NCI-H82 treated with DMSO at 0.1 percent for 48 hours (cell line): ENCODE measurements around the gene PIGR.
"Not testable (repeated sequence)": the region's sequence is repeated elsewhere in the genome, so short reads cannot be mapped to it uniquely, and the experiment has no call there.

ENCODE experiments used
- DNase-seq: peaks from one replicate; lab custom pipeline; 2025; ENCODE audit not compliant: unreplicated experiment; lab: John Stamatoyannopoulos, UW

The PIGR gene

DNA sequence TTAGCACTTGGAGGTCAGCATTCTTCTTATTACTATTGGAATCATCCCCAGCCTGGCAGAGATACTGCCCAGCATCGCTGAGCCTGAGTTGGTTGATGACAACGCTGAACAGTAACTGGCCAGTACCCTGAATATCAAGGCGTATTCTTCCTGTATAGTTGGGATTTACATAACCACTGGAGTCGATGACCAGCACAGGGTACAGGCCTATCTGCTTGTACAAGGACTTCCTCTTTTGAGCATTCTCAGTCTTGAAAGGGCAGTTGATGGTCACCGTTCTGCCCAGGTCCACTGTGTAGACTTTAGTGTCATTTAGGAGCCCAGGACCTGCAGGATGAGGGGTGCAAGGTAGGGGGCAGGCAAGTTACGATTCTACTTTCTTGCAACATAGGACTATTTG lies 8.8 kb downstream of the PIGR start:
- no peak for DNase-seq

DNA sequence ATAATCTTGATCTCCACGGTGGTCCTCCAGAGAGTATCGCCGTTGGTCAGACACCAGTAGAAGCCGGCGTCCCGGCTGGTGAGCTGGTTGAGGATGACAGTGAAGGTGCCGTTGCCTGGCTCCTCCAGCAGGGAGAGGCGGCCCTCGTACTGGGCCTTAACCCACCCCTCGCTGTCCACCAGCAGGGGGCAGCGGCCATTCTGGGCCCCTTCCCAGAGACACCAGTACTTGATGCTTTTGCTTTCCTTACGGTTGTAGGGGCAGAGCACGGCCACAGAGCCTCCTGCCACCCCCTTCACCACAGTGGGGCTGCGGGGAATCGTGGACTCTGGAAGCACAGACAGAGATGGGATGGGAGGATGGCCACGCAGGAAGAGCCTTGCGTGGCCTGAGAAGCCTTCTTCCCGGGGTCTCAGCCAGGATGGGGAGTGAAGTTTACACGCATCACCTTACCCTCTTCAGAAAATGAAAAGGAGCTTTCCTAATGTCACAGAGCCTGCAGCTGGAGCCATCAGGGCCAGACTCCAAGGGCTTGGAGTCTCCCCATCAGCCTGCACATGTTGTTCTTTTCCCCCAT lies 10.7 kb downstream of the PIGR start:
- no peak for DNase-seq

DNA sequence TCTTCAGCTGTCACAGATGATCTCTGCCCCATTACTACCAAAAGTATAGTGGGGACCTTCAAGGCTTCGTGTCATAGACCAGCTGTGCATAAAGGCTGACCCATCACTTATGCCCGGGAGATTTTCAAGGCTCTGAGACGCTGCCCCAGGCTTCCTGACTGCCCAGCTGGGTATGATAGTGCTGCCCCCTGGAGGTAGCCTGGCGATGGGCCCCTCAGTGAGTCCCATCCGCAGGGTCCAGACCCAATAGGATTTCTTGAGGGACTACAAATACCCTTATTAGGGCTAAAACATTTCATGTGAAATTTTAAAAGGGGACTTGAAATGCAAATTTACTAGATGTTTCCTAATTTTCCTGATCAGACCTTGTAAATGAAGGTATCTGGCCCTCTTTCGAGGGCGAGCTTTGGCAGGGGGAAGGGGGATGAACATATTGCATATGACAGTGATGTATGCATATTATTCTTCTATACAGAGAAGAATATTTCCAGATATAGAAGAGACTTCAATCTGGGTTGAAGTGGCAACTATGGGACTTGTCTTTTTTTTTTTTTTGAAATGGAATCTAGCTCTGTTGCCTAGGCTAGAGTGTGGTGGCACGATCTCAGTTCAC lies 12.8 kb downstream of the PIGR start:
- no peak for DNase-seq

DNA sequence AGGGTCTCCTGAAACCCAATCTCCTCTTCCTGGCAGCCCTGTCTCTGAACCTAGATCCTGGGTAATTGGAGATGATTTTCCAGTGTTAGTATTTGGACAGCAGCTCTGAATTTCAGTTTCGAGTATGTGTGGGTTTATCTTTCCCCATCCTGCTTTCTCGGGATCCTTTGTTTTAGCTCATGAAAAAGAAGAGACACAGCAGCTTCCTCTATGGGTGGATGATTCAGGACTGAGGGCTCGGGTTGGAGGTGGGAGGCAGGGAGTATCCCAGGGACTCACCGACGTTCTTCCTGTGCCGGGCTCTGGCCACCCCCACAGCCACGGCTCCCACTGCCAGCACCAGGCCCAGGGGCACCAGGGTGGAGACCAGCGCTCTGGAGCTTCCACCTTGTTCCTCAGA lies 14.1 kb downstream of the PIGR start:
- DNase-seq, result no peak

DNA sequence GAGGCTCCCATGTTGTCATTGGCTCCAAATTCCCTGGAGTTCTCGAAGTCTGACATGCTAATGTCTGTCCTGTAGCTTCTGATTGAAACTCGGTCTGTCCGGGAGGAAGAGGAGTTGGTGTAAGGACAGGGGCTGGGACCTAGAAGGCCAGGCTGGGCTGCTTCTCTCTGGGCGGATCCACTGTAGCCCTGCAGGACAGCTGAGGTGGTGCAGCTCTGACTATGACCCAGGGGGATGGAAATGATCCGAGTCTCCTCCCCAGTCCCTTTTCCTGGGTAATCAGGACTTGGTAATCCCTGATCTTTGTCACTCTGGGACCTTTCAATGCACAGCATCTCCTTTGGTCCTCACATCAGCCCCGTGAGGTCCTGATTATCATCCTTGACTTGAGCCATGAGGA lies 14.6 kb downstream of the PIGR start:
- DNase-seq, result no peak

DNA sequence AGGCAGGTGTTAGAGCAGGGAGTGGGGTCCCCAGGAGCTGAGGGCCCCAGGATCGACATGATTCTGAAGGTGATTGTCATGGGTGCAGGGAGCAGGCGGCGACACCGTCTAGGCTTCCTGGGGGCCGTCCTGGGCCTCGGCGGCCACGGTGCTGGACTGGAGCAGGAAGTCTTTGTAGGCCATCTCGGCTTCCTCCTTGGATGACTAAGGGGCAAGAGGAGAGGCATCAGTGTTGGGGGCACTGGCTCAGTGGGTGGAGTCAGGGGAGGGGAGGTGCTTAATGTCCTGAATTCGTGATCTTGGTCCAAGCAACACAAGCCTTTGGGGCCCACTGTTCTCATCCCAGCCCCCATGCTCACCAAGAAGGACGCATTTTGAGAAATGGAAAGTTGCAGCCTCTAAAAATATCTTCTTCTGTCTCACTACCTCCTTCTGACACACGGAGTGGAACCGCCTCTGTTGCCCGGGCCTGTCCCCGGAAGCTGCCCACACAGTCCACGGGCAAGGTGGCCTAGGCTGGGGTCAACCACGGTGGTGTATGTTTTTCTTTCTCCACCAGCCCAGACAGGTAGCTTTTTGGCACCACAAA lies 16.0 kb downstream of the PIGR start:
- DNase-seq, result no peak

DNA sequence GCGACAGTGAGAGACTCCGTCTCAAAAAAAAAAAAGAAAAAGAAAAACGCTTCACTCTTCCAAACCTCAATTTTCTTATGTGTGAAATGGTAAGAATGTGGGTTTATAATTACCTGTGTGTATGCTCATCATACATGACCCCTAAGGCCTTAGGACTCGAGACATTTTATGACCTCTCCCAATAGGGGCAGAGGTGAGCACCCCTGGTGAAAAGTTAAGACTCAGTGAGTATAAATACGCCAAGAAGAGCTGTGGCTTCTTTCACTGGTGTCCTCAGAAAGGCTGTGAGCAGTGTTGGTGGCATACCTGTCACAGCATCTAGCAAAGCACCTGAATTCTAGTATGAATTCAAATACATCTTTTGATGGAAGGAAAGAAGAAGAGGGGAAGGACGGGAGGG lies 16.7 kb downstream of the PIGR start:
- DNase-seq, result no peak

DNA sequence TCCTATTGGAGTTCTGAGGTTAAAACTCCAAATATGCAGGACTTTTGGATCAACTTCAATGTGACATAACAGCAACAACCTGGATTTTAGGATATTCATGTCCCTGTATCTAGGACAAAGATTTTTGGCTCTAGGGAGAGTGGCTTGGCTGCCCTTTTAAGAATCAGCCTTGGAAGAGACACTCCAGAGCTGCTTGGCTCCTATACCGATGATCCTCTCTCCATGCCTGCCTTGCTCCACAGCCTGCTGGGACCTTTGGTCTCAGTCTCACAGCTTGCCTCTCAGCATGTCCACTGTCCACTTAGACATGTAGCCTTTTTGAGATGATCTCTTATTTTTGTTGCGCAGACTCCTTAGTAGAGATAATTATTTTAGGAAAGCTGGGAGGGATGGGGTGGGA lies 20.0 kb downstream of the PIGR start:
- DNase-seq, result no peak

DNA sequence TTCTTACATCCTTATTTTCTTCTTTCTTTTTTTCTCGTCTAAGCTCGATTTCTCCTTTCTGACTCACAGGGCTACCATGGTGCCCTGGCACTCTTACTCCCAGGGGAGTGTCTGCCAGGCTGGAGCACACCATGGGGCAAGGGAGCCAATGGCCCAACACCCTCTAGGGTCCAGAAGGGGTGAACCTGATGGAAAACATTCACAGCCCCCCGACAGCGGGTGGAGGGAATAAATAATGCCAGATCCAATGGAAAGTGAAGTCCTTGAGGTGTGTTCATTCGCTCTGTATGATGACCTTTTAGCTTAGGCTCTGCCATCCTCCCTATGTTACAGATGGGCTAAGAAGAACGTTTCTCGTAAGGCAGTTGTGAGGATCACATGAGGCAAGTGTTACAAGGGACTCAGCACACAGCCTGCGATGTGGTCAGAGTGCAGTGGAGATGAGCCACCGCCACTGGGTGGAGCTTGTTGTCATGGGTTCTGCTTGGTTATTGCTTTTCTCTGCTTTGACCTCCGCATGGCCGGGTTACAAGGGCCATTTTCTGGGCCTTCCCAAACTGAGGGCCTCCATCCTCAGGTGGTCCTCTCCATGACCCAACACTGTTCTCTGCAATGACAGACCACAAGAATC lies 21.0 kb downstream of the PIGR start:
- no peak for DNase-seq

DNA sequence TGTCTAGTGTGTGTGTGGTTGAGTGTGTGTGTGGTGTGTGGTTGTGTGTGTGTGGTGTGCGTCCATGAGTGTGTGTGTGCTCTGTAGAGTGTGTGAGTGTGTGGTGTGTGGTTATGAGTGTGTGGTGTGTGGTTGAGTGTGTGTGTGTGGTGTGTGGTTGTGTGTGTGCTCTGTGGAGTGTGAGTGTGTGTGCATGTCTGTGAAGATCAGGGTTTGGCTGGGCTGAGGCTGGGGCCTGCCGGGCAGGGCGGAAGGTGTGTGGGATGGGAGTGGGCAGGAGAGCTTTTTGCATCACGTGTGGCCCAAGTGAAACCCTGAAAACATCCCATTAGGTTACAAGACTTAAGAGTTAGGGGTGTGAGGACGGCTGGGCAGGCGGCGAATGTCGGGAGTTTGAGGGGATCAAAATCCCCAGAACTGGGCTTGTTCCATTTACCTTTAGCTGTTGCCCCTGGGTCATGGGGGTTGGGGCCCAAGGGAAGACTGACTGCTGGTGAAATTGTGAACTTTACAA lies 21.6 kb downstream of the PIGR start:
- DNase-seq, result no peak

DNA sequence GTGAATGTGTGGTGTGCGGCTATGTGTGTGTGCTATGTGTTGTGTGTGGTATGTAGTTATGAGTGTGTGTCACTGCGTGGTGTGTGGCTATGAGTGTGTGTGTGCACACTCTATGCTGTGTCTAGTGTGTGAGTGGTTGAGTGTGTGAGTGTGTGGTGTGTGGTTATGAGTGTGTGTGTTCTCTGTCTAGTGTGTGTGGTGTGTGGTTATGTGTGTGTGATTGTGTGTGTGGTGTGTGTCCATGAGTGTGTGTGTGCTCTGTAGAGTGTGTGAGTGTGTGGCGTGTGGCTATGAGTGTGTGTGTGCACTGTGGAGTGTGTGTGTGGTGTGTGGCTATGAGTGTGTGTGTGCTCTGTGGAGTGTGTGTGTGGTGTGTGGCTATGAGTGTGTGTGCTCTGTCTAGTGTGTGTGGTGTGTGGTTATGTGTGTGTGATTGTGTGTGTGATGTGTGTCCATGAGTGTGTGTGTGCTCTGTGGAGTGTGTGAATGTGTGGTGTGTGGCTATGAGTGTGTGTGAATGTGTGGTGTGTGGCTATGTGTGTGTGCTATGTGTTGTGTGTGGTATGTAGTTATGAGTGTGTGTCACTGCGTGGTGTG lies 22.2 kb downstream of the PIGR start:
- not testable (repeated sequence) for DNase-seq

DNA sequence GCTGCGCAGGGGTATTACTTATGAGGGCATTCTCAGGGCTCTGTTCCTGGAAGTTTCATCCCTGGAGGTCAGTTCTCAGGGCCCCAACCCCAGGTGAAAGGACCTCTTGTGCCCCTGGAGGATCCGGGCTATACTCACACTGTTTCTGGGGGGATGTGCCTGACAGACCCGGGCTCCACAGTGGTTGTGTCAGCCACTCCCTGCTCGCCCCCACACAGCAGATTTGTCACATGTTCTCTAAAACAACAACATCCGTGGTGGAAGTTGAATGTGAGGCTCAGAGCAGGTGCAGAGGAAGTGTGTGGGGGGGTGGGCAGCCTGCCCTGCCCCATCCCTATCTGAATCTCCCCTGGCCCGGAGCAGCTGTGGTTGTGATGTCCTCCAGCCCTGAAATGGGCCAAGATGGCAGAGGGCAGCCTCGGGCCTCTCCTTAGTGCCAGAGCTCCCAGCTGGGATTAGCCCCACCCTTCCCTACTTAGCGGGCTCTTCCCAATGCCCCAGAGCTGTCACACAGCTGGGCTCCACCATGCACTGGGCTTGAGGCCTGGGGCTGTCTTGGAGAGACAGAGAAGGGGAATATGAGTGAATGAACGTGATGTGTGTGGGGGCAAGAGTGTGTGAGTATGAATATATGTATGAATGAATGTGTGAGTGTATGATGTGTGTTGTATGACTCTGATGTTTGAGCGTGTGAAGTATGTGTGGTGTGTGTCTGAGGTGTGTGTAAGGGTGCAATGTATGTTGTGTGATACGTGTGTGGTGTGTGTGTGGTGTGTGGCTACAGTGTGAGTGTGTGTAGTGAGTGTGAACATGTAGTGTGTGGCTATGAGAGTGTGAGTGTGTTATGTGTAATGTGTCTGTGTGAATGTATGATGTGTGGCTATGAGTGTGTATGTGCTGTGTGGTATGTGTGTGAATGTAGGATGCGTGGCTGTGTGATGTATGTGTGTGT lies 23.0 kb downstream of the PIGR start:
- no peak for DNase-seq

DNA sequence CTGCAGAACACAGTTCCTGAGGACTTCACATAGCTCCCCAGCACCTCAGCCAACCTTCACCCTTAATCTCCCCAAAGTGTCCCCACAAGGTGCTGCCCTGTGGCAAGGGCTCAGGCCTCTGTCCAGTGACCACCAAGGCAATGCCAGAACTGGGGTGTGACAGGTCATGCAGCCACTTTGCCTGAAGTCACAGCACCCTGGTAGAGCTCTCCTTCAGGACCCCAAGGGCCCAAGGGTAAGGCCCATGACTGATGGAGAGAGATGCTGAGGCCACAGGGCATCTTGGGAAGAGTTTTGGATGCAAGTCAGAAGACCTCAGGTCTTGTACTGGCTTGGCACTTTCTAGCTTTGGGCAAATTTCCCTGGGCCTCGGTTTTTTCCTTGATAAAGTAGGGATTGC lies 23.7 kb downstream of the PIGR start:
- DNase-seq, result no peak

DNA sequence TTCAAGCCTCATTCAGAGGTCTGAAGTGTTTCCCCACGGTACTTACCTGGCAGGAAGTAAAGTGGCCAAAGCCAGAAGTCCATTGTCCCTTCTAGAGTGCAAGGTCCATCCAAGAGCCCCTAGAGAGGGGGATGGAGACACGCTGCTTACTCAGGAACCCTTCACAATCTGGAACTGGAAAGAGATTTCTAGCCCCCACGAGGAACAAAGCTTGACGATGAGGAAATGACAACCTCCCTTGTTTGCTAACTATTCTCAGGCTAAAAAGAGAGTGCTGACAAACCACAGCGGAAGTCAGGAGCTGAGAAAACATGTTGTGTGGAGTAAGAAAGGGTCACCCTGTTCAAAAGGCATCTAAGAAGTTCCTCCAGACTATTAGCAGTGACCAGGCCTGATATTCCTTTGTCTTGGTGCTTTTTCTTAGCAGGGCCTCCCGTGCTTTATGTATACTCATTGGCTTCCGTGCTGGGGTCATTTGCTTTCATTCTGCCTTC lies 24.4 kb downstream of the PIGR start, which contains the start of gene FCMR:
FCMR (minus strand) TSS at position 170 of the 494 bp plus-strand sequence; CDS start at position 83, 87 bp downstream.
- no peak for DNase-seq

DNA sequence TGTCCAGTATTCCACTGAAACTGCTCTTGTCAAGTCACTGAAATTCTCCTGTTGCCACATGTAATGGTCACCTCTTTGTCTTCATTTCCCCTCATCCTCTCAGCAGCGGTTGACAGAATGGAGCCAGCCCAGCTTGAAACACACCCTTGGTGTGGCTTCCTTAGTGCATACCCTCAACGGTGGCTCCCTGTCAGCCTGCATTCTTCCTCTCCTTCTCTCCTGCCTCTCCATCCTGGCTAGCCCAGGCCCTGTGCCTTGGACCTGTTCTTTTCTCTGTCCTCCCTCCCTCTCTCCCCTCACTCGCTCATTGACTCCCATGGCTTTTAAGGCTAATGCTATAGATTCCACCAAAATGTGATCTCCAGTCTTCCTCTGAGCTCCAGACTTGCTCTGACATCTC lies 28.2 kb downstream of the PIGR start:
- no peak for DNase-seq

DNA sequence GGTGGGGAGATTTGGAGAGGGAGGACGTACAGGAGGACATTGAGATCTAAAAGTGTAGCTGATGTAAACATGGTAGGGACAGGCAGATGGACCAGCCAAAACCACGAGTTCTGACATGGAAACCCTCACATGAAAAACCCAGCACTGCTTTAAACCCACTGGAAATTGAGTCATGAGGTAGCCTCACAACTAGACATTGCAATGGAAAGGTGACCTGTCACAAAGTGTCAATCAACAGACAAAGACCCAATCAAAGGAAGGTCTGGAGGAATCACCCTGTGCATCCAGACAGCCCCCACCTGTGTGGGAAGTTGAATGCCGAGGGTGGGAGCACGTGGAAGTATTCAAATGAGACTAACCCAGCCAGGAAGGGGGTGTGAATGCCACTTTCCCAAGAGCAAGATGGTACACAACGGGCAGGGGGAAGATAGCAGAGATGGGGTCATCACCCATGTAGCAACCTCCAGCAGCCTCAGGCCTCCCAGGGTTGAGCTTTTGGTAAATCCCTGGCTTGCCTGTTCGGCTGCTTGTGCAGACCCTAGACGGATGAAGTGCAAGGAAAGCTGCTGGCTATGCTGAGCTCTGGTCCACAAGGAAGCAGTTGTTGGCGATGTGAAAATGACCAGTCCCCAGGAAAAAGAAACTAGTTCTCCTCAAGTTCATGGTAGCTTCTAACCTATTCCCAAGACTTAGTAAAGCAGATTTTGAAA lies 30.1 kb downstream of the PIGR start:
- DNase-seq, result no peak

DNA sequence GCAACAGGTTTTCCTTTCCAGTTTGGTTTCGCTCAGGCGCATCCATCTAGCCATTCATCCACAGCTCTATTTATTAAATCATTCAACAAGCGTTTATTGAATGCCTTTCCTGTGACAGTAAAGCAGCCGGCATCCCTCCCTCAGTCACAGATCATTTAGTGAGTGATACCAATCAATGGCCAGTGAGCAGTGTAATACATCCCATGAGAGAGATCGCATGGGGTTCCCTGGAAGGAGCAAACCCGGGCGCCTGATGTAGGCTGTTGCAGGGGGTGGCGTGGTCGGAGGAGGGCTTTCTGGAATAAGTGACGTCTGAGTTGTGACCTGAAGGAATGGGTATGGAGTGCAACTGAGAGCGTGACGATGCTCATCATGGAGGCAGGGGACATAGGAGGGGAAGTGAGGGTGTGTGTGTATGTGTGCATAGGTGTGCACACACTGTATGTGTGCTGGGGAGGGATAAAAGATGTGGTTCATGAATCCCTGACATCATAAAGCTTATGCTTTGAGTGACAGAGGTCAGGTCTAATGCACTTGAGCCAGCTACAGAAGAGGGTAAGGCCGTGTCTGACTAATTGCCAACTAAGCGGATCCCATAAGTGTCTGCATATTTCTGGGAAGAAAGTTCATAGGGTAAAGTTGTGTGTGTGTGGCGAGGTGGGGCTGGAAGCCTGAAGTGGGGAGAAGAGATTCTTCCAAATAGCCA lies 31.1 kb downstream of the PIGR start:
- DNase-seq, result no peak

DNA sequence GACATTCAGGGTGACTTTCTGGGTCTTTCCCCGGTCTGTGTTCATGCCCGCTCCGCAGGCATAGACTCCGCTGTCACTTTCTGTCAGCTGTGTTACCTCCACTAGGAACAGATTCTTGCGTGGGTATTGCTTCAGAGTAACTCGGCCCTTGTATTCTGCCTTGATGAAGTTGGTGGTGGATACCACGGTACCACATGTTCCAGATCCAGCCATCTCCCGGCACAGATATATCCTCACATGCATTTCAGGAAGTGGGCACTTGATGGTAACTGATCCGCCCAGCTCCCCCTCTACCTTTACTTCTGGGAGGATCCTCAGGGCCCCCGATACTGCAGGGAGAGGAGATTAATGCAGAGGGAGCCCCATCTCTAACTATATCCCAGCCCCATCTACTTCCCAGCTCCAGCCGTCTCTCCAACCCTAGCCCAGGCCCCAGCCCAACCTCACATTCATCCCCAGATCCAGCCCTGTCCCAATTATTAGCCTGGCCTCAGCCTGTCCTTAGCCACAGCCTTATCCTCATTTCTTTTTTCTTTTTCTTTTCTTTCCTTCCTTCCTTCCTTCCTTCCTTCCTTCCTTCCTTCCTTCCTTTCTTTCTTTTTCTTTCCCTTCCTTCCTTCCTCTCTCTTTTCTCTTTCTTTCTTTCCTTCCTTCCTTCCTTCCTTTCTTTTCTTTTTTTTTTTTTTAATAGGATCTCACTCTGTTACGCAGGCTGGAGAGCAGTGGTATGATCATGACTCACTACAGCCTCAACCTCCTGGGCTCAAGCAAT lies 32.3 kb downstream of the PIGR start:
- DNase-seq, result no peak
